GM19023 (cell line): ENCODE measurements around the gene RIN3.

ENCODE experiments used
- ATAC-seq: cut with Tn5 transposase; IDR thresholded peaks from one replicate; pipeline ENCODE4 v1.9.1; 2021; ENCODE audit warnings: mild to moderate bottlenecking, moderate library complexity; ENCODE audit not compliant: unreplicated experiment

Gene RIN3

GRCh38 chr14:92506231-92506630 lies 7.3 kb upstream of the RIN3 start:
- no peak for ATAC-seq

DNA sequence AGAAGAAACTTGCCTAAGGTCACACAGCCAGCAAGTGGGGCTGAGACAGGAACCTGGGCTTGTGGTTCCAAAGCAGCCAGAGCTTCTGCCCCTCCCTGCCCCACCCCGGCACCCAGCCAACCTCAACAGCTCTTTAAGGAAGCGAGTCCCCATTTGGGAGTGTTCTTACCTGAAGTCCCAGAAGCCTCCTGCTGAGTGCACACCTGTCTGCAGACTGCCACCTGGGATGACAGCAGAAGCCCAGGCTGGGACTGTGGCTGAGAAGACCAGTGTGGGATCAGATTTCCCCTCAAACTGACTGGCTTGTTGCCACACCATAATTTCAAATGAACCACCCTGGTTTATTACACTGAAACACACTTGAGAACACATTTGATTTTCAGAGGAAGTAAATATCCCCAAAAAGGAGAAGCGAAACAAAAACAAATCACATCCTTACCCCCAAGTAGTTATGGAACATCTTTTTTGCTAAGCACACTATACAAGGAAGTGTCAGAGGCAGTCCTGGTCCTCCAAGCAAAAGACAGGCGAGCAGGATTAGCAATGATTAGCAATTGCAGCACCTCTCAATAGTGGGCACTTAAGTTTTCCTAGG lies 6.3 kb upstream of the RIN3 start:
- ATAC-seq, result no peak

DNA sequence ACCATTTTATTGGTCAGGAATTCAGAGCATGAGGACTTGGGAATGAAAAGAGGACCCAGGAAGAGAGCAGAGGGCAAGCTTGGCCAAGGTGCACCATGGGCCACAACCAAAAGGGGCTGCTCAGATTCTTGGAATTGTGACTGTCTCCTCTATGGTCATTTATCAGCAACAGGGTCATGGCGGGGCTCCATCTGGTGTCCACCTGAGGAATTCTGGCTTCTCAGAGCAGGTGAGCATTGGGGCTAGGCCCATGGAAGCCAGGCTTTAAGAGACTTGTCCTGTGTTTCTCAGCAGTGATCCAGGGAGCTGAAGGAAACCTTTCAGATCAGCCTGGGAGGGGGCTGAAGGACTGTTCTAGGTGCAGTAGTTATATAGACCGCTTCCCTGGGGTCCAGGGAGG lies 2.6 kb upstream of the RIN3 start:
- no peak for ATAC-seq

DNA sequence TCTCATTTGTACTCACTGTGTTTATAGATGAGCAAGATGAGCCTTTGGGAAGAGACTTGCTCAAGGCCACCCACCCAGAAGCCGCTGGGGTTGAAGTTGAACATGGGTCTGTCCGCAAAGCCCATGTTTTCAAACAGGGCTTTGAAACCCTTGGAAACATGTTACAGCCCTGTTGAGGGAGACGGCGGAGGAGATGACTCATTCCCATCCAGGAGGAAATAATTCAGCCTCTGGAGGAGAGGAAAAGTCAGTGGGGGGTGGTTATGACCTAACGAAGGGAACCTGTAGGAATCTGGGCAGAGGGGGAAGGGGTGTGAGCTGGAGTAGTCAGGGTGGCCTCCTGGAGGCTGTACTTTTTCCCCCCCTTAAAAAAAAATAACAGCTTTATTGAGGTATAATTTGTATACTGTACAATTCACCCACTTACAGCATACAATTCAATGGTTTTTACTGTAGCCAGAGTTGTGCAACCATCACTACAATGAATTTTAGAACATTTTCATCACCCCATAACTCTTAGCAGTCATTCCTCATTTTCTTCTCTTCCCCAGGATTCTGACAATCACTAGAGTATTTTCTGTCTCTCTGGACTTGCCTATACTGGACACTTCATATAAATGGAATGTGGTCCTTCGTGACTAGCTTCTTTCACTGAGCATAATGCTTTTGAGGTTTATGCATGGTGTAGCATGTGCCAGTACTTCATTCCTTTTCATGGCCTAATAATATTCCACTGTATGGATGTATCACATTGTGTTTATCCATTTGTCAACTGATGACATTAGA lies 1.9 kb upstream of the RIN3 start:
- ATAC-seq, result no peak

GRCh38 chr14:92512807-92513203 lies 776 bp upstream of the RIN3 start:
- no peak for ATAC-seq

DNA sequence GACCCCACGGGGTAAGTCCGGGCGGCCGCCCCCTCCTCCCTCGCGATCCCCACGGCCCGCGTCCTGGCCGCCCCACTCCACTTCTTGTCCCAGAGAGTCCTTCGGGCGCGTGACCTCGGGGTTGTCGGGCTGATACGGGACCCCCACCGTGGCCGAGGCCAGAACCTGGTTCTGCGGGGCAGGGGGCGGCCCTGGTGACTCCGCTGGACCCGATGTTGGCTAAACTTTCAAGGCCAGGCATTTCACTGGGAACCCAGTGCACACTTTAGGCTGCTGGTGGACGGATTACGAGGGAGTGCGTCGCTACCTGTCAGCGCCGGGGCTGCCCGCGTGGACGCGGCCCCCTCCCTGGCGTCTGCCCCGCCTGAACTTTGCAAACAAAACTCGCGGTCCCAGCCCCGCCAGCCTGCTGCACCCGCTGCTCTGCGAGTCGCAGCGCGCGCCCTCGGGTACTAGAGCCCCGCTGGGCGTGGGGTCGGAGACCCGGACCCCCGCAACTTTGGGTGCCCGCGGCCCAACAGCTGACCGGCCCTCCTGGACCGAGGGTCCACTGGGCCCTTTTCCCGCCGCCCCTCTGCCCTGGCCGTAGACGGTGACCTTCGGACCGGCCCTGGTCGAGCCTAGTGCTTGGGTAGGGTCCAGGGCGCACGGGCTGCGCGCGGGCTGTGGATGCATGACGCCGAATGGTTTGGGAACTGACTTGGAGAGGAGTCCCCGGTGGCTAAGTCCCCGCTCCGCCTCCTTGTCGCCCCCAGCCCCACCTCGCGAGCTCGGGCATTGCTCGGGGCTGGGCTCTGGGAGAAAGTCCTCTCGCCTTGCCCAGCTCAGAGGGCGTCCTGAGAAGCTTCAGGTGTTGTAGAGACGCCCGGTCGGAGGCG lies 624 bp downstream of the RIN3 start:
- peak; percentile 34 for ATAC-seq

DNA sequence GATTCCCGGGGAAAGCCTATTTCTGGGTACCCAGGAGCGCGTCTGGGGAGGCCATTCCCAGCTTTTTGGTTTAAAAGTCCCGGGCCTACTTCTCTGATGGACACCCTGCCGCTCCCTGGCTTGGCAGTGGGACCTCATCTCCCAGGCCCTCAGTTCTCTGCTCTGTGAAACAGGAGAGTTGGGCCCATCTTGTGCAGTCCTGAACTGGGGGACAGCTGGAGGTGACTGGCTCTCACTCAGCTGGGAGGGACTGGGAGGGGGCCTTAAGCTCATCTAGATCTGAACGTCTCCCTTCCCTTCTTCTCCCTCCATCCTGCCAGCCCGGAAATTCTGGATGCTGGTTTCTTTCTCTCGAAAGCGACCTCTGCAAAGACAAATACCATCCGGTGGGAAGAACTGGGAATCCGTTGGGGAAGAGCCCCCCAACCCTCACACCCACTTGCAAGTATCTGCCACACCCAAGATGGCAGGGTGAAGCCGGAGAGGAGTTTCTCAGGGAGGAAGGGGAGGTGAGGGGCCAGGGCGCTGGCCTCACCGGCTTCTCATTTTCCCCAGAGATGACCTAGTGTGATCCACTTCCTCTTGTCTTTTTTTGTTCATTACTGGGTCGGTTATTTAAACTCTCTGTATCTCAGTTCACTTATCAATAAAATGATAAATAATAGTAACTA lies 1.4 kb downstream of the RIN3 start:
- no peak for ATAC-seq

DNA sequence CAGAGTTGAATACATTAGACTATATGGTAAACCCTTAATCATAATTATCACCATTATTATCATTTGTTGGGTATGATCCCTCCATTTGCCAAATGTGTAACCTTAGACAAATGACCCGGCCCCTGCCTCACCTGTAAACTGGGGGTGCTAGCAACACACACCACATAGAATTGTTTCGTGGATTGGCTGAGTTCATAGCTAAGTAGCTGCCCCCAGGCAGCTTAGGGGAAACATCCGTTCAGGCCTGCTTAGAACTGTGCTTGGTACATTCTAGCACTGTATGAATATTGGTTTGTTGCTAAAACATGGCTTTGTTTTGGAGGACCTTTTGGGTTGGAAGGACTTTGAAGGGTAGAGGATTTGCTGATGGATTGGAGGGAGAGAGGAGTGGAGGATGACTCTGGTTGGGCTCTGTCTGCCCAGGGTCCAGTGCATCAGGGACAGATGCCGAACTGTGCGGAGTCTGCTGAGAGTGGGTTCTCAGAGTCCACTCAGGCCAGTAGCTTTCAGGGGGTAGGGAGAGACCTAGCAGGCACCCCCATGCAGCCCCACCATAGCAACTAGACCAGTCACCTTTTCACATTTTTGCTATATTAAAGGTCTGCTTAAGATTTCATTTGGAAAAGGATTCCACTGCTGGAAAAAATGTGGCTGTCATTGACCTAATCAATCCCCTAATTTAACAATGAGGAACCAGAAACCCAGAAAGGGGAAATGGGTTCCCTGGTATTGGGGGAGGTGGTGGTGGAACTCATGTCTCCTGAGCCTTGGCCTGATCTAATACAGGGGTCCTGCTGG lies 2.2 kb downstream of the RIN3 start:
- no peak for ATAC-seq

DNA sequence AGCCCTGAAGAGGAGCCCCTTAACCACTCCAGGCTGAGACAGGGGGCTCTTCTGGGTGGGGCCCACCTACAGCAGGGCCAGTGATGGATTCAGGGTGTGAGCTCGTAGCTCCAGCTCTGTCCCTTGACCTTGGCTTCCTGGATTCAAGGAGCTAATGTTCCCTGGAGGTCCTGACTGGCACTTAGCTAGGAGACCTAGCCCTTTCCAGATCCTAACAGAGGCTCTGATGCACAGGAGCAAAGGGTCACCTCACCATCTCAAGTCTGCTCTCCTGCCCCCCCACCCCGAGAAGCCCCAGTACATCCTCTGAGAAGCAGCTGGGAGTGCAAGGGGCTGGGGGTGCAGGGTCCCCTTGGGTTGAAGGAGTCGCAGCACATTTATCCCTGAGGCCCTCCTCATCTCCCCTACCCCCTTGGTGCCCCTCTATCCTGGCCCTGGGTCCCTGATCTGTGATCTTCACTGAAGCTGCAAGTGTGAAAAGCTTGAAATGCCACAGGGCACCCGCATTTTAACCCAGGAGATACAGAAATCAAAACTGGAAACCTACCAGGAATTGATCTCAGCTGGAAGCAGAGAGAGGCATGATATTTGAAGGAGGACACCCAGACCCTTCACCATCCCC lies 2.9 kb downstream of the RIN3 start:
- no peak for ATAC-seq

DNA sequence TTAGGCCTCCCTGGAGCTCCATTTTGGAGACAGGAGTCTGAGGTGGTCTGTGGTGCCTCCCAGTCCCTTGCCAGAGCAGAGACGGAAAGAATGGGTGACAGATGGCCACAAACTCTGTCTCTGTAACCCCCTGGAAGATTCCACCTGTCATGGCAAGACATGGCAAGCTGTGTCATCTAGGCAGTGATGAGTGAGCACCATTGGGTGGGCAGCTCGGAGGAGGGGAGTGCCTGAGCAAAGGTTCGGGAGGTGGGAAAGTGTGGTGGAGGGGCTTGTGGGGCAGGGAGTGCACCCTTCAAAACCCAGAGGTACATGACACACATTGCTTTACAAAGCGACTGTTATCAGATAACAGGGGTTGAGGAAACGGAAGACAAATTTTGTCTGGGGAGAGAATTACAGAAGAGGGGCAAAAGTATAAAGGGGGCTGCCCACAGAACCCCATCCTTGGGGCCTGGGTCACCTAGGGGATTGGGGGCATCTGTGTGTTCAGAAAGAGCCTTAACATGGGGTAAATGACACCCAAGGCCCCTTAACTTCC lies 3.5 kb downstream of the RIN3 start:
- no peak for ATAC-seq

- no peak for ATAC-seq
Measured at GRCh38 chr14:92517761-92518160, 4.2 kb downstream of the RIN3 start.

DNA sequence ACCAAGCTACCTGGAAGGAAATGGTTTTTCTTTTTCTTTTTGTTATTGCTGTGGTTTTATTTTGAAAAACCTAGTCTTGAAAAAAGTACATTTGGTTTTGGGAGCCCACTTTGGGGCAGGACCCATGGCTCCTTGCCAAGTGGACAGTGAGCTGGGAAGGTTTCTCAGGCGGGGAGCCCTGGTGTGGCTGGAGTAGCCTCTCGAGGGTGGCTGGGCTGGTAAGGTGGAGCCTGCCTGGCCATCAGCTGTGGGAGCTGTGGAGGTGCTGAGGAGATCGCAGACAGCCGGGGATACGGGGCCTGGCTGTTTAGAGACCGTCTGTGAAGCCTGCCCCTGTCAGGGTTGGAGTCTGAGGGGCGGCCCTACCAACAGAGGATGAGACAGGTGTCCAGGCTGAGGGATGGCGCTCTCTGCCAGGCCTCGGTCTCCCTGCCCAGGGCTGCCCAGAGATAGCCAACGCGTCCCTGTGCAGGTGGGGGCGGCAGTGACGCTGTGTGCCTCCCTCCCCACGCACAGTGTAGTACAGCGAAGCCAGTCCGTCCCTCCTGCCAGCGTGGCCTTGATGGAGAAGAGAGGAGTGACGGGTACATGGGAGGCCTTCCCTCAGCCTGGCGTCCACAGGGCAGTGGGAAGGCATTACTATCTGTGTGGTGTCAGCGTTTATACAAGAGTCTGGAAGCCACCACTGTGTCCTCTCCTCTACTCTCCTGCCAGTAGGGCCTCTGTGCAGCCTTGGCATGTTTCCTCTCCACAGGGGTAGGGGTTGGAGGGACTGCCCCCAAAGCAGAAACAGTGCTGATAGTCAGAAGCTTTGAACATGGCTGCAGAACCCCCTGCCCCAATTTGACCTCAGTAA lies 5.9 kb downstream of the RIN3 start:
- no peak for ATAC-seq

GRCh38 chr14:92520102-92521057 lies 6.8 kb downstream of the RIN3 start:
- ATAC-seq, result no peak

GRCh38 chr14:92521058-92521415 lies 7.5 kb downstream of the RIN3 start:
- no peak for ATAC-seq

DNA sequence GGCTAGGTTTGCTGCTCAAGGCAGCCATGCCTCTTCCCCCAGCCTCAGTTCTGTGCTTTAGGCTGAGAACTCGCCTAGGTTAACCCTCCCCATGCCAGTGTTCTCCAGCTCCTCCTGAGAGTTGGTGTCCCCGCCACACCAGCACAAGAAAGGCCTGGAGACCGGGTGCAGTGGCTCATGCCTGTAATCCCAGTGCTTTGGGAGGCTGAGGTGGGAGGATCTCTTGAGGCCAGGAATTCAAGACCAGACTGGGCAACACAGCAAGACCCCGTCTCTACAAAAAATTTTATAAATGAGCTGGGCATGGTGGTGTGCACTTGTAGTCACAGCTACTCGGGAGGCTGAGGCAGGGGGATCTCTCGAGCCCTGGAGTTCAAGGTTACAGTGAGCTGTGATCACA lies 10.2 kb downstream of the RIN3 start:
- ATAC-seq, result no peak

DNA sequence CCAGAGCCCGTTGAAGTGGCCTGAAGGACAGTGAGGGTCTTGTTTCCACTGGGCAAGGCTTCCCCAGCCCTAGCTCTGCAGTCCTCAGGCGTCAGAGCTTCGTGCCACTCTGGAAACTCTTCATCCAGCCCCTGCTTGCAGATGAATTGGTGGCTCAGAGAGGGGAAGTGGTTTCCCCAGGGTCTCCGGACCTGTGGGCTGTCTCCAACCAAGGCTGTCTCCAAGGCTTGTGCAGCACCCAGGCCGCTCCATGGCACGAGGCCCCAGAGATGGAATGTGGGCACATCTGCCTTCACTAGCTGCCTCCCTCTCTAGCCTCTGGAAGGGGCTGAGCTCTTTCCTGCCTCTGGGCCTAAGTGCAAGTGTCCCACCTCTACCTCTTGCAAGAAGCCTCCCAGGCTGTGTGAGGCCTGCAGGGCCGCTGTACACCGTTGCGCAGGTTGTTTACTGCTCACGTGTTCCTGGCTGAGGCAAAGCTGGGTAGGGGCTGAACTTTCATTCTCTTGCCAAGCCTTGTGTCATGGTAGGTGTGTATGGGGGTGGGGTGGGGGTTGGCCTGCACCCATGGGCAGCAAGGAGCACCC lies 11.1 kb downstream of the RIN3 start:
- ATAC-seq, result no peak

GRCh38 chr14:92525322-92526095 lies 11.9 kb downstream of the RIN3 start:
- no peak for ATAC-seq
